ENCODE measurements around the gene CDY2A. TPM values are rescaled to one million over a fixed set of nuclear protein-coding genes. Genes with fewer than 3 reads are reported as not detected.
"Not testable (repeated sequence)": the region's sequence is repeated elsewhere in the genome, so short reads cannot be mapped to it uniquely, and the experiment has no call there.

Gene CDY2A
- total RNA-seq, 2 experiments from 2014 or later: not detected

GRCh38 chrY:18073464-18073863 lies 47.9 kb downstream of the CDY2A start:
- H3K36me3 ChIP-seq (ENCODE audit: insufficient read depth, low read length); POLR2A ChIA-PET; H3K79me2 ChIP-seq (ENCODE audit: insufficient read depth, low read depth, low read length); H4K20me1 ChIP-seq (ENCODE audit: insufficient read depth, low read length); H2AFZ ChIP-seq (ENCODE audit: low read length); H3K9me2 ChIP-seq (ENCODE audit: insufficient read depth, low read length); H3K4me3 ChIP-seq (ENCODE audit: low read depth, low read length, poor library complexity, severe bottlenecking); H3K27ac ChIP-seq (ENCODE audit: low read depth, low read length, poor library complexity, severe bottlenecking); CTCF ChIA-PET (ENCODE audit: unreplicated experiment); H3K4me1 ChIP-seq (ENCODE audit: insufficient read depth, low read length, poor library complexity, severe bottlenecking); H3K9me3 ChIP-seq (ENCODE audit: low read length); intact Hi-C loops (cut with micrococcal nuclease; ENCODE audit: unreplicated experiment); H3K4me2 ChIP-seq (ENCODE audit: low read length); DNase-seq (ENCODE audit: low spot score); BruUV-seq (replicated peaks): not testable (repeated sequence)

Other genes starting within 250 kb of the CDY2A start
- gene CDY2B, start 145.6 kb upstream of the CDY2A start, total RNA-seq (2014; rRNA removed; shearing (Covaris generic)): not detected in 2 replicates
- not detected in 2 replicates for gene CDY2B, start 145.6 kb upstream of the CDY2A start, total RNA-seq (2022)

All from OCI-LY7 (cell line).